ENCODE data around the gene CCT6B.
A peak's percentile ranks its signal among the peaks of the same experiment; 100 is the strongest.
"Not testable (repeated sequence)": the region's sequence is repeated elsewhere in the genome, so short reads cannot be mapped to it uniquely, and the experiment has no call there.

CCT6B gene

GRCh38 chr17:34961093-34961911 is at the start of gene CCT6B, which contains the start of gene ZNF830:
Gene CCT6B, minus strand, starts transcription at chr17:34961460. Its CDS starts 67 bp downstream, at chr17:34961393.
Gene ZNF830, plus strand, starts transcription at chr17:34961540. Its CDS starts 27 bp downstream, at chr17:34961567.
- peak; percentile 56 for DNase-seq

GRCh38 chr17:35010093-35010492 is 48.8 kb upstream of the CCT6B start:
- DNase-seq: no peak

GRCh38 chr17:35006961-35007360 is 45.7 kb upstream of the CCT6B start:
- no peak for DNase-seq

- DNase-seq: no peak
Measured at GRCh38 chr17:35006345-35006744, 45.1 kb upstream of the CCT6B start.

GRCh38 chr17:35003778-35004177 is 42.5 kb upstream of the CCT6B start:
- DNase-seq: no peak

- DNase-seq: no peak
Measured at GRCh38 chr17:35002876-35003551, 41.8 kb upstream of the CCT6B start.

GRCh38 chr17:35001549-35001948 is 40.3 kb upstream of the CCT6B start:
- DNase-seq: no peak

- DNase-seq: not testable (repeated sequence)
Measured at GRCh38 chr17:35000965-35001364, 39.7 kb upstream of the CCT6B start.

- DNase-seq: no peak
Measured at GRCh38 chr17:34999456-34999855, 38.2 kb upstream of the CCT6B start.

- DNase-seq: peak; percentile 79
Measured at GRCh38 chr17:34998205-34998604, 36.9 kb upstream of the CCT6B start.

GRCh38 chr17:34997355-34997862 is 36.1 kb upstream of the CCT6B start:
- DNase-seq: no peak

- no peak for DNase-seq
Measured at GRCh38 chr17:34996422-34997285, 35.4 kb upstream of the CCT6B start.

GRCh38 chr17:34993031-34993430 is 31.8 kb upstream of the CCT6B start:
- no peak for DNase-seq

- no peak for DNase-seq
Measured at GRCh38 chr17:34991606-34992005, 30.3 kb upstream of the CCT6B start.

- no peak for DNase-seq
Measured at GRCh38 chr17:34990921-34991365, 29.7 kb upstream of the CCT6B start.

- DNase-seq: no peak
Measured at GRCh38 chr17:34989473-34989872, 28.2 kb upstream of the CCT6B start.

GRCh38 chr17:34988644-34989043 is 27.4 kb upstream of the CCT6B start:
- DNase-seq: no peak

GRCh38 chr17:34987232-34987631 is 26.0 kb upstream of the CCT6B start:
- no peak for DNase-seq

GRCh38 chr17:34981538-34982241 is 20.4 kb upstream of the CCT6B start:
- DNase-seq: no peak

GRCh38 chr17:34980681-34981537 is 19.6 kb upstream of the CCT6B start:
- DNase-seq: peak; percentile 62

GRCh38 chr17:34980353-34980680 is 19.1 kb upstream of the CCT6B start, which contains the start of gene LIG3:
Gene LIG3, plus strand, starts transcription at chr17:34980512. Its CDS starts 2,494 bp downstream, at chr17:34983006.
- DNase-seq: peak; percentile 64
